Measurements from ENCODE around the gene CBL.

CBL gene

GRCh38 chr11:119343726-119344125 lies 137.6 kb downstream of the CBL start:
- no peak for TF ChIP-seq CTCF (IDR thresholded peaks at IDR 0.05)
- Histone ChIP-seq H3K27ac (no peak overlapping the region), H3K4me3 (no peak overlapping the region)
- no peak for DNase-seq (ENCODE audit: low spot score)

GRCh38 chr11:119344291-119345010 lies 138.3 kb downstream of the CBL start:
- H3K27ac ChIP-seq = no peak overlapping the region
- DNase-seq (ENCODE audit: low spot score) = no peak
- no peak overlapping the region for H3K4me3 ChIP-seq
- no peak for TF ChIP-seq CTCF (IDR thresholded peaks at IDR 0.05)

GRCh38 chr11:119345685-119346084 lies 139.5 kb downstream of the CBL start:
- no peak for TF ChIP-seq CTCF (IDR thresholded peaks at IDR 0.05)
- Histone ChIP-seq H3K27ac (no peak overlapping the region), H3K4me3 (no peak overlapping the region)
- DNase-seq (ENCODE audit: low spot score) = no peak

GRCh38 chr11:119346605-119347004 lies 140.5 kb downstream of the CBL start, which contains the start of gene MFRP:
MFRP (minus strand) TSS chr11:119346705; CDS start chr11:119346513, 192 bp downstream.
- DNase-seq (ENCODE audit: low spot score) = no peak
- no peak for TF ChIP-seq CTCF (IDR thresholded peaks at IDR 0.05)
- H3K27ac ChIP-seq = peak within 1 kb of the TSS in 1 of 2 donors; percentile 41

DNA sequence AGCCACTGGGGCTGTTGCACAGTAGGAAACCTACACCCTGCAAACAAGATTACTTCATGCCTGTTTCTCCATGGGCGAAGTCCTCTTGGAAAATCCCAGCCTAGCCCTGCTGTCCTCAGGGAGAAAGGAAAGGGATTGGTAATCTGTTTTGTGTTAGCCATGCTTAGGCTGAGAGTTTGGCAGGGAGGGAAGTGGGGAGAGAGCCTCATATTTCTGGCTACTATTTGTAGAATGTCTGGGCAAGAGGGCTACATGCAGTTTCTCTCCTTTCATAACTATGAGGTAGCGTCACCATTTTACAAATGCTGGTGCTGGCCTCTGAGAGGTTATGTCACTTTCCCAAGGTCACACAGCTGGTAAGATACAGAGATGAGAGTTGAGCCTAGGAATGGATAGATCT lies 141.1 kb downstream of the CBL start:
- no peak overlapping the region for H3K4me3 ChIP-seq
- DNase-seq (ENCODE audit: low spot score) = no peak
- no peak for TF ChIP-seq CTCF (IDR thresholded peaks at IDR 0.05)
- peak overlapping the region in 1 of 2 donors; percentile 41 for H3K27ac ChIP-seq

More at GRCh38 chr11:119346605-119347004, 140.5 kb downstream of the CBL start, which contains the start of gene MFRP:
- no peak within 1 kb of the TSS for H3K4me3 ChIP-seq

GRCh38 chr11:119347940-119348605 lies 141.9 kb downstream of the CBL start:
- Histone ChIP-seq H3K27ac (no peak overlapping the region), H3K4me3 (no peak overlapping the region)
- TF ChIP-seq CTCF (IDR thresholded peaks at IDR 0.05) = no peak
- no peak for DNase-seq (ENCODE audit: low spot score)

GRCh38 chr11:119350302-119350701 lies 144.2 kb downstream of the CBL start:
- H3K4me3 ChIP-seq = no peak overlapping the region

More at GRCh38 chr11:119350302-119350701, 144.2 kb downstream of the CBL start:
- no peak for DNase-seq (ENCODE audit: low spot score)
- no peak overlapping the region for H3K27ac ChIP-seq
- TF ChIP-seq CTCF (IDR thresholded peaks at IDR 0.05) = no peak

Measured in coronary artery (tissue), 2 donors.